Trophoblast cell (in vitro differentiated cells and primary cell): Measurements from ENCODE around the gene ZXDC.

Experiments
- DNase-seq, 2 donors: peaks; one replicate each; pipeline ENCODE4 v3.0.0-alpha.2; 2016
- H2AFZ ChIP-seq: 2 replicates; pipeline ENCODE4 v1.6.1; 2013; ENCODE audit warnings: low read length, moderate library complexity, mild to moderate bottlenecking; ENCODE audit not compliant: insufficient read depth, poor library complexity
- H2AK5ac ChIP-seq: 2 replicates; pipeline ENCODE4 v1.6.1; 2013; ENCODE audit warnings: mild to moderate bottlenecking, low read length
- H2BK120ac ChIP-seq: 2 replicates; pipeline ENCODE4 v1.6.1; 2013; ENCODE audit warnings: low read length, mild to moderate bottlenecking, moderate library complexity; ENCODE audit not compliant: insufficient read depth, poor library complexity
- H2BK12ac ChIP-seq: 2 replicates; pipeline ENCODE4 v1.6.1; 2013; ENCODE audit warnings: mild to moderate bottlenecking, low read length, moderate library complexity
- H2BK5ac ChIP-seq: 2 replicates; pipeline ENCODE4 v1.6.1; 2013; ENCODE audit warnings: low read length, low read depth, moderate library complexity, mild to moderate bottlenecking; ENCODE audit not compliant: poor library complexity
- H3K14ac ChIP-seq: 2 replicates; pipeline ENCODE4 v1.6.1; 2013; ENCODE audit warnings: mild to moderate bottlenecking, low read length
- H3K18ac ChIP-seq: 2 replicates; pipeline ENCODE4 v1.6.1; 2013; ENCODE audit warnings: mild to moderate bottlenecking, low read length
- H3K23ac ChIP-seq: 2 replicates; pipeline ENCODE4 v1.6.1; 2013; ENCODE audit warnings: low read length
- H3K27ac ChIP-seq: 2 replicates; pipeline ENCODE4 v1.5.1; 2013; ENCODE audit warnings: low read depth, mild to moderate bottlenecking, inconsistent platforms, low read length, moderate library complexity
- H3K27me3 ChIP-seq: 2 replicates; pipeline ENCODE4 v1.6.1; 2013; ENCODE audit warnings: inconsistent platforms, mild to moderate bottlenecking, low read length, moderate library complexity; ENCODE audit not compliant: insufficient read depth
- H3K36me3 ChIP-seq, 2 experiments: 1 replicate in 1 of 2; 2 replicates in 1 of 2; pipeline ENCODE4 v1.6.1; 2013; ENCODE audit warnings: low read length in 2 of 2, mild to moderate bottlenecking in 2 of 2, moderate library complexity in 1 of 2; ENCODE audit not compliant: insufficient read depth in 2 of 2, control insufficient read depth in 1 of 2
- H3K4ac ChIP-seq: 2 replicates; pipeline ENCODE4 v1.6.1; 2013; ENCODE audit warnings: low read depth, mild to moderate bottlenecking, low read length, moderate library complexity
- H3K4me1 ChIP-seq, 2 experiments: 1 replicate in 1 of 2; 2 replicates in 1 of 2; pipeline ENCODE4 v1.6.1; 2013; ENCODE audit warnings: low read length in 2 of 2, mild to moderate bottlenecking in 2 of 2, moderate library complexity in 1 of 2; ENCODE audit not compliant: insufficient read depth in 2 of 2, control insufficient read depth in 1 of 2
- H3K4me2 ChIP-seq: 2 replicates; pipeline ENCODE4 v1.6.1; 2013; ENCODE audit warnings: inconsistent platforms, mild to moderate bottlenecking, low read length, moderate library complexity
- H3K4me3 ChIP-seq: 2 replicates; pipeline ENCODE4 v1.5.1; 2013; ENCODE audit warnings: mild to moderate bottlenecking, low read depth, low read length, inconsistent platforms
- H3K79me1 ChIP-seq: one replicate; pipeline ENCODE4 v1.6.1; 2013; ENCODE audit warnings: low read length
- H3K79me2 ChIP-seq: 2 replicates; pipeline ENCODE4 v1.6.1; 2013; ENCODE audit warnings: low read length, mild to moderate bottlenecking; ENCODE audit not compliant: control insufficient read depth, insufficient read depth, poor library complexity
- H3K9ac ChIP-seq: 2 replicates; pipeline ENCODE4 v1.6.1; 2013; ENCODE audit warnings: mild to moderate bottlenecking, low read length
- H3K9me3 ChIP-seq: 2 replicates; pipeline ENCODE4 v1.6.1; 2013; ENCODE audit warnings: low read depth, mild to moderate bottlenecking, control low read depth, inconsistent platforms, low read length; ENCODE audit not compliant: insufficient read depth
- H4K12ac ChIP-seq: 2 replicates; pipeline ENCODE4 v1.6.1; 2013; ENCODE audit warnings: low read depth, mild to moderate bottlenecking, low read length, moderate library complexity
- H4K8ac ChIP-seq: 2 replicates; pipeline ENCODE4 v1.6.1; 2013; ENCODE audit warnings: low read depth, mild to moderate bottlenecking, low read length, moderate library complexity
- H4K91ac ChIP-seq: one replicate; pipeline ENCODE4 v1.6.1; 2013; ENCODE audit warnings: low read depth, mild to moderate bottlenecking, low read length, moderate library complexity
- WGBS: extraction: QIAGEN DNeasy Blood & Tissue Kit; methylation state at CpG from one replicate; pipeline ENCODE4 v1.1.7; 2013; ENCODE audit warnings: missing lambda C conversion rate; ENCODE audit not compliant: insufficient read length, insufficient coverage; ENCODE audit errors: extremely low coverage; 5-methylcytosine and 5-hydroxymethylcytosine counted together

Gene ZXDC

DNA sequence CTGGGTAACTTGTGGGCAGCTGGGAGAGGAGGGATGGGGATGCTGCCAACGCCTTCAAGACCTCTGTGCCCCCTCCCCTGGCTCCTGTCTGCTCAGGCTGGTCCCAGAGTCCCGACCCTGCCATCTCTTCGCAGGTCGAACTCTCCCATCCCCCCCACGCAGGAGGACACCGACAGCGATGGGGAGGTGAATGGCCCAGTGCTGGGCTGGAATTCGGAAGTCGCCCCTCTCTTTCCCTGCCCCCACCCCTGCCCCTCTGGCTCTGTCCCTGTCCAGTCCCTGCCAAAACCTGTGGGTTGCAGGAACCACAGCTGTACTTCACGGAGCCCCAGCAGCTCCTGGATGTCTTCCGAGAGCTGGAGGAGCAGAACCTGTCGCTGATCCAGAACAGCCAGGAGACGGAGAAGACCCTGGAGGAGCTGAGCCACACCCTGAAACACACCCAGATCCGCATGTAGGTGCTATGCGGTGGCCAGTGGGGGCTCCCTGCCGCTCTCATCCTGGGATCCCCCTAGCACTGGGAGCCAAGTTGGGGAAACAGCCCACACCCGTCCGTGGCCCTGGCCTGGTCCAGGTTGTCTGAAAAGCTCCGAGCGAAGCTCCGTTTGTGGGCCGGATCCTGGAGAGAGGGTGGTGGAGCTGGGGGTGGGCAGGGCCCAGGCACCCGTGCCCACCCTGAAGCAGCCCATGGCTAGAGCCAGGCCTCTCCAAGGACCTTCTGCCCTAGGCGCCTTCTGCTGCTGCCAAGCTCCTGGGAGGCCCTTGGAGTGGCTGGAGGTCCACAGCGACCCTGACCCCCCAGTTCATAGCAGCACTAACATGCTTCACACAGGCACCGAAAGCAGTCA is 52.3 kb downstream of the ZXDC start:
- H3K79me2 ChIP-seq = no peaks in the 10 kb centered on the region
- H3K4me1 ChIP-seq = peaks cover 2 to 5% of the 10 kb centered on the region in 2 experiments
- no peak overlapping the region for H2BK120ac ChIP-seq
- H3K4ac ChIP-seq = no peak overlapping the region
- H4K91ac ChIP-seq = no peak overlapping the region
- no peaks in the 10 kb centered on the region for H3K36me3 ChIP-seq
- H3K14ac ChIP-seq = no peak overlapping the region
- no peak overlapping the region for H3K9ac ChIP-seq
- peaks cover 5% of the 10 kb centered on the region for H3K9me3 ChIP-seq
- no peak overlapping the region for H3K4me3 ChIP-seq
- DNase-seq = no peak
- no peaks in the 10 kb centered on the region for H3K79me1 ChIP-seq
- no peak overlapping the region for H3K27ac ChIP-seq
- H4K8ac ChIP-seq = no peak overlapping the region
- no CpG with 5 or more reads among the region's 26 CpGs for WGBS
- H3K27me3 ChIP-seq = no peaks in the 10 kb centered on the region
- no peak overlapping the region for H2BK12ac ChIP-seq
- no peak overlapping the region for H3K4me2 ChIP-seq
- H2AFZ ChIP-seq = no peak overlapping the region
- H2BK5ac ChIP-seq = no peak overlapping the region
- H3K23ac ChIP-seq = no peak overlapping the region
- H2AK5ac ChIP-seq = no peak overlapping the region
- H3K18ac ChIP-seq = no peak overlapping the region
- H4K12ac ChIP-seq = no peak overlapping the region

DNA sequence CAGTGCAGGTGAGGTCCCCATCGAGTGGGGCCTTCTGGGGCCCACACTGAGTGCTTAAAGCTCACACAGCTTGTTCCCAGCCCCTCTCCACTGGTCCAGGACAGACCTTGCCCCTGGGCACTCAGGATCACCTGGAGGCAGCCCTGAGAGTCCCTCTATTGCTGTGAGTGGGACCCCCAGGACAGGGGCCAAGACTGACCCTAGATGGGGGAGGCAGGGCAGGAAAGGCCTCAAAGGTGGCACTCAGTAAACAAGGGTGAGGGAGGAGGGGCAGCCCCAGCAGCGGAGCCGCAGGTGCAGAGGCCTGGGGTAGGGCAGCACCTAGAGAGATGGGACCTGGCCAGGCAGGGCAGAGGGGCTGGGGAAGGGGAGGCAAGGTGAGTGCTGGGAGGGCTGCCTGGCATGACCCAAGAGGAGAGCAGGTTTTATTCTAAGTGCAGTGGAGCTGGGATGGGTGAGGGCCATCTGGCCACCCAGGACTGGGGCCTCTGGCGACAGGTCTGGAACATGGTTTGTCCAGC is 53.1 kb downstream of the ZXDC start:
- H3K9me3 ChIP-seq = peaks cover 5% of the 10 kb centered on the region
- DNase-seq = no peak
- H3K27ac ChIP-seq = no peak overlapping the region
- H2AFZ ChIP-seq = no peak overlapping the region
- no peak overlapping the region for H2BK5ac ChIP-seq
- H4K91ac ChIP-seq = no peak overlapping the region
- H3K4me3 ChIP-seq = no peak overlapping the region
- H2BK120ac ChIP-seq = no peak overlapping the region
- no peak overlapping the region for H3K4me2 ChIP-seq
- H3K4me1 ChIP-seq = peaks cover 2 to 5% of the 10 kb centered on the region in 2 experiments
- no peak overlapping the region for H2AK5ac ChIP-seq
- H2BK12ac ChIP-seq = no peak overlapping the region
- H3K14ac ChIP-seq = no peak overlapping the region
- no peaks in the 10 kb centered on the region for H3K79me2 ChIP-seq
- H3K23ac ChIP-seq = no peak overlapping the region
- H3K79me1 ChIP-seq = no peaks in the 10 kb centered on the region
- no peak overlapping the region for H4K12ac ChIP-seq
- WGBS = no CpG with 5 or more reads among the region's 4 CpGs
- H4K8ac ChIP-seq = no peak overlapping the region
- H3K18ac ChIP-seq = no peak overlapping the region
- no peak overlapping the region for H3K9ac ChIP-seq
- H3K27me3 ChIP-seq = no peaks in the 10 kb centered on the region
- H3K36me3 ChIP-seq = no peaks in the 10 kb centered on the region
- H3K4ac ChIP-seq = no peak overlapping the region

DNA sequence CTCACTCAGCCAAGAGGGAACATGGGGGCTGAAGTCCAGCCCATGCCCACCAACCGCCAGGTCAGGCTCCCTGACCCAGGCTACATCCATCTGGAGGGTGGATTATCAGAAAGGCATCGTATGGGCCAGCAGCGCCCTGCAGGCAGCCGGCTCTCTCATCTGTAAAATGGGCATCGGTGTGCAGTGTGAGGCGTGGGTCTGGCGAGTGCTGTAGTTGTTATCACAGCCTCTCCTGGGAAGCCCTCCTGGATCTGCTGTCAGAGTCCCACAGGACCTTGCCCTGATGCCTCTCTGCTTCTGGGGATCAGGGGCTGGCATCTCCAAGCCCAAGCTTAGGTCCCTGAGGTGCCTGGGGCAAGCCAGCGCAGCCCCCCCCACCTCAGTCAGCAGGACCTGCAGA is 53.6 kb downstream of the ZXDC start:
- no peak overlapping the region for H3K9ac ChIP-seq
- no peak overlapping the region for H2BK12ac ChIP-seq
- no peak overlapping the region for H4K12ac ChIP-seq
- H3K27me3 ChIP-seq = no peaks in the 10 kb centered on the region
- WGBS = no CpG with 5 or more reads among the region's 8 CpGs
- no peak overlapping the region for H2BK120ac ChIP-seq
- H3K79me2 ChIP-seq = no peaks in the 10 kb centered on the region
- H4K91ac ChIP-seq = no peak overlapping the region
- H3K14ac ChIP-seq = no peak overlapping the region
- no peak overlapping the region for H4K8ac ChIP-seq
- no peaks in the 10 kb centered on the region for H3K79me1 ChIP-seq
- no peak overlapping the region for H2AK5ac ChIP-seq
- H3K18ac ChIP-seq = no peak overlapping the region
- H3K23ac ChIP-seq = no peak overlapping the region
- H2AFZ ChIP-seq = no peak overlapping the region
- peaks cover 2 to 5% of the 10 kb centered on the region in 2 experiments for H3K4me1 ChIP-seq
- DNase-seq = no peak
- H3K4me2 ChIP-seq = no peak overlapping the region
- H3K4ac ChIP-seq = no peak overlapping the region
- H3K27ac ChIP-seq = no peak overlapping the region
- H2BK5ac ChIP-seq = no peak overlapping the region
- peaks cover 5% of the 10 kb centered on the region for H3K9me3 ChIP-seq
- no peak overlapping the region for H3K4me3 ChIP-seq
- H3K36me3 ChIP-seq = no peaks in the 10 kb centered on the region

GRCh38 chr3:126421573-126422119 is 54.0 kb downstream of the ZXDC start:
- H2BK12ac ChIP-seq = no peak overlapping the region
- H4K8ac ChIP-seq = no peak overlapping the region
- no peak overlapping the region for H4K12ac ChIP-seq
- no peak overlapping the region for H3K18ac ChIP-seq
- no peaks in the 10 kb centered on the region for H3K79me2 ChIP-seq
- no peak overlapping the region for H3K14ac ChIP-seq
- H4K91ac ChIP-seq = no peak overlapping the region
- H3K36me3 ChIP-seq = no peaks in the 10 kb centered on the region
- H2BK5ac ChIP-seq = no peak overlapping the region
- no peak for DNase-seq
- H2AFZ ChIP-seq = no peak overlapping the region
- WGBS = no CpG with 5 or more reads among the region's 10 CpGs
- no peak overlapping the region for H3K4me2 ChIP-seq
- H2AK5ac ChIP-seq = no peak overlapping the region
- H3K4ac ChIP-seq = no peak overlapping the region
- H2BK120ac ChIP-seq = no peak overlapping the region
- peaks cover 5% of the 10 kb centered on the region for H3K9me3 ChIP-seq
- no peaks in the 10 kb centered on the region for H3K27me3 ChIP-seq
- H3K9ac ChIP-seq = no peak overlapping the region
- no peaks in the 10 kb centered on the region for H3K79me1 ChIP-seq
- no peak overlapping the region for H3K27ac ChIP-seq
- no peak overlapping the region for H3K4me3 ChIP-seq
- peaks cover 2 to 5% of the 10 kb centered on the region in 2 experiments for H3K4me1 ChIP-seq
- H3K23ac ChIP-seq = no peak overlapping the region
